Measurements from ENCODE around the gene DENND1A. TPM values are rescaled to one million over a fixed set of nuclear protein-coding genes. Genes with fewer than 3 reads are reported as not detected.

The DENND1A gene
- total RNA-seq, 4 donors from 2014 or later: 37.1 to 55.3 (median 50.0) TPM

GRCh38 chr9:123551734-123552133 is 378.2 kb downstream of the DENND1A start:
- Histone ChIP-seq H3K36me3 (peaks cover 0 to 13% (median 0%) of the 10 kb centered on the region in 3 donors), H3K27me3 (no peaks in the 10 kb centered on the region)
- TF ChIP-seq POLR2A (IDR thresholded peaks at IDR 0.05) (no peak), CTCF (IDR thresholded peaks at IDR 0.05) (no peak)

GRCh38 chr9:123550797-123551196 is 379.1 kb downstream of the DENND1A start:
- peaks cover 0 to 3% (median 0%) of the 10 kb centered on the region in 3 donors for H3K36me3 ChIP-seq
- TF ChIP-seq POLR2A (IDR thresholded peaks at IDR 0.05) (no peak), CTCF (IDR thresholded peaks at IDR 0.05) (no peak)
- no peak overlapping the region for H3K4me3 ChIP-seq
- H3K4me1 ChIP-seq: no peaks in the 10 kb centered on the region
- no peaks in the 10 kb centered on the region for H3K9me3 ChIP-seq
- no peak for DNase-seq
- no peaks in the 10 kb centered on the region for H3K27me3 ChIP-seq
- no peak overlapping the region for H3K27ac ChIP-seq

More at GRCh38 chr9:123551734-123552133, 378.2 kb downstream of the DENND1A start:
- no peaks in the 10 kb centered on the region for H3K9me3 ChIP-seq
- no peak overlapping the region for H3K4me3 ChIP-seq
- H3K4me1 ChIP-seq: no peaks in the 10 kb centered on the region
- H3K27ac ChIP-seq: no peak overlapping the region
- DNase-seq: no peak

- Histone ChIP-seq H3K27ac (no peak overlapping the region), H3K4me1 (no peaks in the 10 kb centered on the region), H3K9me3 (no peaks in the 10 kb centered on the region), H3K27me3 (no peaks in the 10 kb centered on the region), H3K4me3 (no peak overlapping the region), H3K36me3 (no peaks in the 10 kb centered on the region)
- no peak for DNase-seq
- TF ChIP-seq CTCF (IDR thresholded peaks at IDR 0.05) (no peak), POLR2A (IDR thresholded peaks at IDR 0.05) (no peak)
Observed at GRCh38 chr9:123550012-123550411, 379.9 kb downstream of the DENND1A start.

- Histone ChIP-seq H3K27ac (no peak overlapping the region), H3K36me3 (no peaks in the 10 kb centered on the region), H3K4me3 (no peak overlapping the region), H3K4me1 (no peaks in the 10 kb centered on the region), H3K27me3 (no peaks in the 10 kb centered on the region), H3K9me3 (no peaks in the 10 kb centered on the region)
- TF ChIP-seq POLR2A (IDR thresholded peaks at IDR 0.05): no peak
- no peak for TF ChIP-seq CTCF (IDR thresholded peaks at IDR 0.05)
- no peak for DNase-seq
Observed at GRCh38 chr9:123548741-123549545, 381.0 kb downstream of the DENND1A start.

- Histone ChIP-seq H3K27me3 (no peaks in the 10 kb centered on the region), H3K4me1 (peaks cover 0 to 5% (median 0%) of the 10 kb centered on the region in 4 donors), H3K36me3 (no peaks in the 10 kb centered on the region), H3K4me3 (no peak overlapping the region), H3K27ac (no peak overlapping the region), H3K9me3 (no peaks in the 10 kb centered on the region)
- peak in 1 of 3 donors; percentile 67 for DNase-seq
- TF ChIP-seq CTCF (IDR thresholded peaks at IDR 0.05): peak; percentile 68 to 87 (median 82)
- no peak for TF ChIP-seq POLR2A (IDR thresholded peaks at IDR 0.05)
Observed at GRCh38 chr9:123544007-123544827, 385.7 kb downstream of the DENND1A start.
